MCF 10A (cell line): Measurements from ENCODE around the gene CFB. TPM values are rescaled to one million over a fixed set of nuclear protein-coding genes. Genes with fewer than 3 reads are reported as not detected.
A peak's percentile ranks its signal among the peaks of the same experiment; 100 is the strongest.
"Not testable (repeated sequence)": the region's sequence is repeated elsewhere in the genome, so short reads cannot be mapped to it uniquely, and the experiment has no call there.

ENCODE experiments used
- BruUV-seq: library from RNA; stranded (reverse); fragments of 400-500 nt; replicated peaks from 2 replicates; lab custom pipeline; 2021; lab: Mats Ljungman, UMichigan
- CTCF ChIA-PET: fragments of 300-600 bp; sonication (Branson Sonifier 250); formaldehyde crosslinking; extraction: SDS; loops from one replicate; lab custom pipeline; 2021; ENCODE audit warnings: antibody characterized with exemption, inconsistent platforms; lab: Yijun Ruan, JAX
- POLR2A ChIA-PET: fragments of 300-600, 350-650 bp; sonication (Branson Sonifier 250); formaldehyde crosslinking; extraction: SDS; loops from one replicate; lab custom pipeline; 2020; ENCODE audit warnings: antibody characterized with exemption, inconsistent platforms; lab: Yijun Ruan, JAX
- DNase-seq: peaks from one replicate; pipeline ENCODE4 v3.0.0-alpha.2; 2018; ENCODE audit not compliant: unreplicated experiment
- H3K27ac Mint-ChIP-seq: one replicate; pipeline ENCODE4 v1.8.0; 2022; ENCODE audit warnings: mild to moderate bottlenecking, low read depth, mixed read lengths; ENCODE audit not compliant: unreplicated experiment
- H3K27me3 Mint-ChIP-seq: one replicate; pipeline ENCODE4 v1.8.0; 2022; ENCODE audit warnings: mixed read lengths; ENCODE audit not compliant: insufficient read depth, unreplicated experiment
- H3K36me3 Mint-ChIP-seq: one replicate; pipeline ENCODE4 v1.8.0; 2022; ENCODE audit warnings: mild to moderate bottlenecking, moderate library complexity, mixed read lengths; ENCODE audit not compliant: insufficient read depth, unreplicated experiment
- H3K4me1 Mint-ChIP-seq: one replicate; pipeline ENCODE4 v1.8.0; 2022; ENCODE audit warnings: mixed read lengths; ENCODE audit not compliant: insufficient read depth, unreplicated experiment
- H3K4me3 Mint-ChIP-seq: one replicate; pipeline ENCODE4 v1.8.0; 2022; ENCODE audit warnings: mild to moderate bottlenecking, moderate library complexity, mixed read lengths; ENCODE audit not compliant: unreplicated experiment
- H3K9me3 Mint-ChIP-seq: one replicate; pipeline ENCODE4 v1.8.0; 2022; ENCODE audit warnings: mixed read lengths; ENCODE audit not compliant: unreplicated experiment
- CTCF ChIP-seq: fragments of 200-600 bp; IDR thresholded peaks from one replicate; pipeline ENCODE4 v1.8.0; 2022; ENCODE audit warnings: antibody characterized with exemption, mild to moderate bottlenecking; ENCODE audit not compliant: unreplicated experiment
- intact Hi-C: fragments of 100-400 bp; cut with micrococcal nuclease; formaldehyde crosslinking; loops from 2 replicates; pipeline ENCODE4 v1.14.1; 2022
- total RNA-seq: library from RNA; stranded (reverse); gene quantifications from 2 replicates; pipeline ENCODE4 v1.2.3, GENCODE V29; 2022

CFB gene
- total RNA-seq, 1 experiment from 2014 or later = 24.6 TPM

DNA sequence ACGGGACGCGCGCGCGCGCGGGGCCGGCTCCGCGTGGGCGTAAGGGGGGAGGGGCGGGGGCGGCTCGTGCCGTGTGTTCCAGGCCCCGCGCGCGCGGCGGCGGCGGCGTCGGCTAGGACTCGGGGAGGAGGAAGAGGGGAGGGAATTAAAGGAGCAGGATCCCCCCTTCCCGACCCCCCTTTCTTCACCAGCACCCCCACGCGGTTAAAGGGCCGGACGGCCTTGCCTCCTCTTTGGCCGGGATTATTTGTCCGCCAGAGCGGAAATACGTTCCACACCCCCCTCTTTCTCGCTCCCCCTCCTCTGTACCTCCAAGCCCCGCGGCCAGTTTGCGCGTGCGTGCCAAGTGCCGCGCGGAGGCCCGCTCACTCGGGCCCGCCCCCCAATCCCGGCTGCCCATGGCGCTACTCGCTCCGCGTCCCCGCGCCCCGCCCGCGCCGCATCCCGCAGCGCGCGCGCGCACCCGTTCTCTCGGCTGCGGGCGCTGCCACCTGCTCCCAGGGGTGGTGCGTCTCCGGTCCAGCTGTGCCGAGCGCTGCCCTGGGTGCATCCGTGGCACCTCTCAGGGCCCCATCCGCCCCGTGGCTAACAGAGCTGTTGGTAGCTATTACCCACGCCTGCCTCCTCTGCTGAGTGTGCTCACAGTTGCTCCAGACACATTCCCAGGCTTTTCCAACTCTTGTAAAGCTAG is 43.8 kb upstream of the CFB start, which contains the start of gene ZBTB12:
Gene ZBTB12, minus strand, starts transcription at position 134 of the 691 bp plus-strand sequence. CDS start 781 bp downstream, outside the sequence.
- H3K27me3 Mint-ChIP-seq = no peaks in the 10 kb centered on the region
- peaks cover 24% of the 10 kb centered on the region for H3K4me1 Mint-ChIP-seq
- peaks cover 10% of the 10 kb centered on the region for H3K36me3 Mint-ChIP-seq
- H3K27ac Mint-ChIP-seq = peak within 1 kb of the TSS; percentile 33
- H3K4me3 Mint-ChIP-seq = peak within 1 kb of the TSS; percentile 67
- POLR2A ChIA-PET = interaction anchor here (0.9 to 2.8 kb wide), 15 partner anchors 11 to 231 kb away, joined by 3 to 23 read pairs (median 3); partner anchors contain the start of genes ABHD16A, CFB and DXO
- no peak for TF ChIP-seq CTCF
- H3K9me3 Mint-ChIP-seq = no peaks in the 10 kb centered on the region
- intact Hi-C loops = loop anchor here (1.0 kb wide), 1 partner anchor 50 kb away; no protein-coding TSS in a partner anchor
- CTCF ChIA-PET = interaction anchor here (0.6 to 1.4 kb wide), 4 partner anchors 48 to 132 kb away, joined by 3 to 8 read pairs (median 4); no protein-coding TSS in a partner anchor
- DNase-seq = peak; percentile 93
- no TSS peak for BruUV-seq

DNA sequence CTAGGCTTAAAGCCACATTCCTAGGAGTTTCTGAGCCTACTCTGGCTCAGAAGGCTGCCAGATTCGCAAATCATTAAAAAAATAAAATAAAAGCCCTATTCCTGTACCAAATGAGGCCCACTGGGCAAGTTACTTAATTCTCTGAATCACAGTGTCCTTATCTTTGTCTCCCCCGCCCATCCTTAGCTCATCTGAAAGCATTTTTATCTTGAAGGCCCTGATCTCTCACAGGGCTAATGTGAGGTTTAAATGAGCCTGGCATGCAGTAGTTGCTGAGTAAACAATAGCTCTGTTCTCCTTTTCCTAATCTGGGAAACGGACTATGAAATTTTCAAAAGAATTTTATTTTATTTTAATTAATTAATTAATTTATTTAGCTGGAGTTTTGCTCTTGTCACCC is 41.9 kb upstream of the CFB start:
- peaks cover 10% of the 10 kb centered on the region for H3K36me3 Mint-ChIP-seq
- TF ChIP-seq CTCF = no peak
- intact Hi-C loops = no loop called here
- CTCF ChIA-PET = interaction anchor here (1.2 kb wide), 1 partner anchor 48 kb away, joined by 6 read pairs; no protein-coding TSS in a partner anchor
- DNase-seq = no peak
- H3K27ac Mint-ChIP-seq = no peak overlapping the region
- no peak overlapping the region for H3K4me3 Mint-ChIP-seq
- H3K27me3 Mint-ChIP-seq = no peaks in the 10 kb centered on the region
- POLR2A ChIA-PET = interaction anchor here (0.6 to 2.8 kb wide), 6 partner anchors 14 to 77 kb away, joined by 3 to 23 read pairs (median 4); partner anchors contain the start of genes DXO, HSPA1B, NELFE and SKIC2
- no peaks in the 10 kb centered on the region for H3K9me3 Mint-ChIP-seq
- no TSS peak for BruUV-seq
- peaks cover 23% of the 10 kb centered on the region for H3K4me1 Mint-ChIP-seq

DNA sequence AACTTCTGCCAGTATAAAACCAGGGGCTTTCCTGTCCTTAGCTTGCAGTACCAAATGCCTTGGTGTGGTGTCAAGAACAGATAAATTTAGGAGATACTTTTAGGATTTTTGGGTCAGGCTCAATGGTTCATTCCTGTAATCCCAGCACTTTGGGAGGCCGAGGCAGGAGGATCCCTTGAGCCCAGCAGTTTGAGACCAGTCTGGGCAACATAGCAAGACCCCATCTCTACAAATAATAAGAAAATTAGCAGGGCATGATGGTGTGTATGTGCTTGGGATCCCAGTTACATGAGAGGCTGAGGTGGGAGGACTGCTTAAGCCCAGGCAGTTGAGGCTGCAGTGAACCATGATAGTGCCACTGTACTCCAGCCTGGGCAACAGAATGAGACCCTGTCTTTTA is 40.9 kb upstream of the CFB start:
- Mint-ChIP-seq H3K9me3 (no peaks in the 10 kb centered on the region), H3K27ac (no peak overlapping the region), H3K36me3 (no peaks in the 10 kb centered on the region), H3K4me1 (peaks cover 14% of the 10 kb centered on the region), H3K4me3 (no peak overlapping the region), H3K27me3 (no peaks in the 10 kb centered on the region)
- POLR2A ChIA-PET = interaction anchor here (0.6 to 1.7 kb wide), 4 partner anchors 13 to 1563 kb away, joined by 3 to 5 read pairs (median 4); partner anchors contain the start of genes DXO, NELFE and SKIC2
- intact Hi-C loops = no loop called here
- no peak for TF ChIP-seq CTCF
- no peak for DNase-seq
- CTCF ChIA-PET = interaction anchor here (1.0 to 1.7 kb wide), 2 partner anchors 16 to 47 kb away, joined by 4 to 7 read pairs; no protein-coding TSS in a partner anchor
- no TSS peak for BruUV-seq

- TF ChIP-seq CTCF = no peak
- peaks cover 18% of the 10 kb centered on the region for H3K4me1 Mint-ChIP-seq
- no TSS peak for BruUV-seq
- DNase-seq = no peak
- H3K27me3 Mint-ChIP-seq = no peaks in the 10 kb centered on the region
- ChIA-PET POLR2A (interaction anchor here (0.8 to 1.6 kb wide), 3 partner anchors 14 to 50 kb away, joined by 3 to 4 read pairs (median 3); no protein-coding TSS in a partner anchor), CTCF (interaction anchor here (1.7 kb wide), 1 partner anchor 46 kb away, joined by 7 read pairs; no protein-coding TSS in a partner anchor)
- H3K36me3 Mint-ChIP-seq = no peaks in the 10 kb centered on the region
- H3K4me3 Mint-ChIP-seq = no peak overlapping the region
- no peaks in the 10 kb centered on the region for H3K9me3 Mint-ChIP-seq
- intact Hi-C loops = no loop called here
- no peak overlapping the region for H3K27ac Mint-ChIP-seq
Observed at GRCh38 chr6:31906122-31906521, 39.8 kb upstream of the CFB start.

- intact Hi-C loops, H3K27me3 Mint-ChIP-seq, H3K36me3 Mint-ChIP-seq, BruUV-seq, H3K9me3 Mint-ChIP-seq, H3K27ac Mint-ChIP-seq, DNase-seq, H3K4me3 Mint-ChIP-seq: not testable (repeated sequence)
- ChIA-PET POLR2A (interaction anchor here (0.6 to 1.7 kb wide), 7 partner anchors 13 to 65 kb away, joined by 3 to 5 read pairs (median 4); partner anchors contain the start of genes DXO and NEU1), CTCF (interaction anchor here (1.0 to 4.8 kb wide), 2 partner anchors 14 to 45 kb away, joined by 5 to 32 read pairs; no protein-coding TSS in a partner anchor)
- H3K4me1 Mint-ChIP-seq = peaks cover 18% of the 10 kb centered on the region
Observed at GRCh38 chr6:31906727-31907126, 39.2 kb upstream of the CFB start.
